ENCODE results near the gene CTR9.

DNA sequence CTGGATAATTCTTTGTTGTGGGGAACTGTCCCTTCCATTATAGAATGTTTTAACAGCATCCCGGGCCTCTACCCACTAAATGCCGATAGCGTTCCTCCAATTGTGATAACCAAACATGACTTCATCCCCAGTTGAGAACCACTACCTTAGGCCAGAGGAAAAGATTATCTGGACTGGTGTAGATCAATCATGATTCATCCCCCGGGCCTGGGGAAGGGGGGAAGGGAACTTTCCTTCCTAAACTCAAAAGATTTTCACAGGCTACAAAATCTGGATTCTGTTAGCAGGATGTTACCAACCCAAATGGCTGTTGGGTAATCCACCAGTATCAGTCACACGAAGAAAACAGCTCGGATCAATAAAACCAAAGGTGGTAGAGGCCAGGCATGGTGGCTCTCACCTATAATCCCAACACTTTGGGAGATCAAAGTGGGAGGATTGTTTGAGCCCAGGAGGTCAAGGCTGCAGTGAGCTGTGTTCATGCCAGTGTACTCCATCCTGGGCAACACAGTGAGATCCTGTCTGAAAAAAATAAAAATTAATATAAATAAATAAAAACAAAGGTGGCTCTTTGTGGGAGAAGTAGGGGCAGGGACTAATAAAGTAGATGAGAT lies 10.1 kb downstream of the CTR9 start:
- TF ChIP-seq POLR2A (IDR thresholded peaks at IDR 0.05): no peak
- TF ChIP-seq, protein P1, sequence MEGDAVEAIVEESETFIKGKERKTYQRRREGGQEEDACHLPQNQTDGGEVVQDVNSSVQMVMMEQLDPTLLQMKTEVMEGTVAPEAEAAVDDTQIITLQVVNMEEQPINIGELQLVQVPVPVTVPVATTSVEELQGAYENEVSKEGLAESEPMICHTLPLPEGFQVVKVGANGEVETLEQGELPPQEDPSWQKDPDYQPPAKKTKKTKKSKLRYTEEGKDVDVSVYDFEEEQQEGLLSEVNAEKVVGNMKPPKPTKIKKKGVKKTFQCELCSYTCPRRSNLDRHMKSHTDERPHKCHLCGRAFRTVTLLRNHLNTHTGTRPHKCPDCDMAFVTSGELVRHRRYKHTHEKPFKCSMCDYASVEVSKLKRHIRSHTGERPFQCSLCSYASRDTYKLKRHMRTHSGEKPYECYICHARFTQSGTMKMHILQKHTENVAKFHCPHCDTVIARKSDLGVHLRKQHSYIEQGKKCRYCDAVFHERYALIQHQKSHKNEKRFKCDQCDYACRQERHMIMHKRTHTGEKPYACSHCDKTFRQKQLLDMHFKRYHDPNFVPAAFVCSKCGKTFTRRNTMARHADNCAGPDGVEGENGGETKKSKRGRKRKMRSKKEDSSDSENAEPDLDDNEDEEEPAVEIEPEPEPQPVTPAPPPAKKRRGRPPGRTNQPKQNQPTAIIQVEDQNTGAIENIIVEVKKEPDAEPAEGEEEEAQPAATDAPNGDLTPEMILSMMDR (IDR thresholded peaks at IDR 0.05): no peak
